ENCODE data around the gene KRT10. TPM values are rescaled to one million over a fixed set of nuclear protein-coding genes. Genes with fewer than 3 reads are reported as not detected.

KRT10 gene
- total RNA-seq, 3 donors from 2014 or later: 24.5 to 33.1 (median 26.4) TPM

DNA sequence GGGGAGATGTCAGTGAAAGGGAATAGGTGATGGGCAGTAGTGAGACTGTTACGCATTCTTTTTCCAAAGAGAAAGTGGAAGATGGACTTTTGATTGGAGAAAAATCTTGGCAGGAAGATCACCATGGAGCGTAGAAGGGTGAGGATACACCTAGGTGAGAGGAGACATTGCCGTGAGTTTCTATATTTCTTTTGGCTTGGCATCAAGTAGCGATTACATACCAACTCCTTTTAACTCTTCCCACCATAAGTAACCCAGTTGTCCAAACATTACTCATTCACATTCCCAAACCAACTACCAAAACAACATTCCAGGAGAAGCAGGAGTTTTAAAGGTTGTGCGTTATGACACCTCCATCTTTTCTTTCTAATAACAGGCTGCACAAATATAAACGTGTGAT, 11.9 kb downstream of the KRT10 start:
- ATAC-seq (no peak), DNase-seq (no peak)
- no peak overlapping the region for H3K4me3 ChIP-seq
- no peaks in the 10 kb centered on the region for H3K4me1 ChIP-seq (ENCODE audit: low read depth)
- TF ChIP-seq, protein P1, sequence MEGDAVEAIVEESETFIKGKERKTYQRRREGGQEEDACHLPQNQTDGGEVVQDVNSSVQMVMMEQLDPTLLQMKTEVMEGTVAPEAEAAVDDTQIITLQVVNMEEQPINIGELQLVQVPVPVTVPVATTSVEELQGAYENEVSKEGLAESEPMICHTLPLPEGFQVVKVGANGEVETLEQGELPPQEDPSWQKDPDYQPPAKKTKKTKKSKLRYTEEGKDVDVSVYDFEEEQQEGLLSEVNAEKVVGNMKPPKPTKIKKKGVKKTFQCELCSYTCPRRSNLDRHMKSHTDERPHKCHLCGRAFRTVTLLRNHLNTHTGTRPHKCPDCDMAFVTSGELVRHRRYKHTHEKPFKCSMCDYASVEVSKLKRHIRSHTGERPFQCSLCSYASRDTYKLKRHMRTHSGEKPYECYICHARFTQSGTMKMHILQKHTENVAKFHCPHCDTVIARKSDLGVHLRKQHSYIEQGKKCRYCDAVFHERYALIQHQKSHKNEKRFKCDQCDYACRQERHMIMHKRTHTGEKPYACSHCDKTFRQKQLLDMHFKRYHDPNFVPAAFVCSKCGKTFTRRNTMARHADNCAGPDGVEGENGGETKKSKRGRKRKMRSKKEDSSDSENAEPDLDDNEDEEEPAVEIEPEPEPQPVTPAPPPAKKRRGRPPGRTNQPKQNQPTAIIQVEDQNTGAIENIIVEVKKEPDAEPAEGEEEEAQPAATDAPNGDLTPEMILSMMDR (IDR thresholded peaks at IDR 0.05): no peak
- no peaks in the 10 kb centered on the region for H3K9me3 ChIP-seq
- H3K36me3 ChIP-seq (ENCODE audit: low read depth): no peaks in the 10 kb centered on the region
- intact Hi-C loops (cut with DNase I, micrococcal nuclease): no loop called here

DNA sequence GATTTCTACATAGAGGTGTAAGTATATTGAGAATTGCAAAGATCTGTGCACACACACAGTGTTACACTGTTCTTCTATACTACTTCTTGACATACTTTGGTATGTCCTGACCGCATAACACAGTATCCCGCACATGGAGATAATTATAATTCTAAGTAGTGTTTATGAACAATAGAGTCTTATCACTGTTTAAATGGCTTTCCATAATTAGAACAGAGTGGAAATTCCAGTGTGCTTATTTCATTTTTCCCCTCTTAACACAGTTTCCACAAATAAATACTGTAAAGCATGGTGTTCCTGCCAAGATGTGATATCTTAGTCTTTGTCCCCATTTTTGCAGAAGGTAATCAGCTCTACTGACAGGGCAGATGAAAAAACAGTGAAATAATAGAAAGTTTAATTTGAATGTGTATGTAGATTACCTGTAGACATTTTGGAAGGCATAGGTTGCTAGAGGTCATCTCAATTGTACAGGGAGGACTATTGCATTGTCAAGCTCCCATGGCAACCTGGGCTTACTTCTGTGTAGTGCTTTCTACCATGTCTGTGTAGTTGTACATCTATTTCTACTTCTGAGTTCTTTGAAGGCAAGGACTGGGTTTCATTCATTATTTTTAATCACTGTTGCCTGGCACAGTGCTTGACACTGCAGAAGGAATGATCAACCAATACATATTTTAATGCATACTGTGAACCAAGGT, 12.5 kb downstream of the KRT10 start:
- Histone ChIP-seq H3K9me3 (no peaks in the 10 kb centered on the region), H3K4me1 (ENCODE audit: low read depth) (no peaks in the 10 kb centered on the region), H3K4me3 (no peak overlapping the region), H3K36me3 (ENCODE audit: low read depth) (no peaks in the 10 kb centered on the region)
- intact Hi-C loops (cut with DNase I, micrococcal nuclease): no loop called here
- ATAC-seq (no peak), DNase-seq (no peak)
- TF ChIP-seq, protein P1 (IDR thresholded peaks at IDR 0.05): no peak

DNA sequence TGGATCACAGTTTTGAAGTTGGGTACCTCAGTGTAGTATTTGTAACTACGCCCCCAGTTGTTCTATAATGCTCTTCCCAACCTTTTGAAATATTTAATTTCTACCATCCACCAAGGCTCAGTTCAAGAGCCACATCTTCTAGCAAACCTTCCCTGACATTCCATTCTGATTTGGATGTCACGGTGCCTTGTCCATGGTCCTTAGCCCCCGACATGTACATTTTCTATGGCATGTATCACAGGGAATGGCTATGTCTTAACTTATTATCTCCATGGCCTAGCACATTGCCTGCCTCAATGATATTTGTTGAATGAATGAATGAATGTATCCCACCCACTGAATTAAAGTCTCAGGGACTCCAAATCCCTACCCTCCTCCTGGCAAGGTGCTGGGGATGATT, 16.3 kb downstream of the KRT10 start:
- intact Hi-C loops (cut with DNase I, micrococcal nuclease): no loop called here
- Histone ChIP-seq H3K36me3 (ENCODE audit: low read depth) (no peaks in the 10 kb centered on the region), H3K4me3 (no peak overlapping the region), H3K9me3 (no peaks in the 10 kb centered on the region), H3K4me1 (ENCODE audit: low read depth) (no peaks in the 10 kb centered on the region)
- ATAC-seq: no peak
- no peak for DNase-seq
- TF ChIP-seq, protein P1 (IDR thresholded peaks at IDR 0.05): no peak

DNA sequence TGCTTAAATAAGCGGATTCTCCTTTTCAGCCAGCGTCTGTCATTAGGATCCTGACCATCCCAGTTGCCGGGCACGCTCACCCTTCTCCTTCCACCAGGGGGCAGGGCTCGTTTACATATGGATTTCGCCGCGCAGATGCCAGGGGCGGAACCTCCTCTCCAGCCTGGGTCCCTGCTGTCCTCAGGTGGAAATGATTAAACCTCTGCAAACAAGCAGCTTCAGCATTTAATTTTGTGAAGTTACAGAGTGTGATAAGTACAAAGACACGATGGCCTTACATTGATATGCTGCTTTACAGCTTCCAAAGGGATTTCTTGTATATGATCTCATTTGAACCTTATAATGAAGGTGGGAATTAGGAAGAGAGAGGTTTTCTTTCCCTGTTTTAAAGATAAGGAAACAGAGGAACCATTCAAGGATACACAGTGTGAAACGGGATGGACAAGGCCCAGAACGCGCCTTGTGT, 18.8 kb downstream of the KRT10 start:
- no peaks in the 10 kb centered on the region for H3K4me1 ChIP-seq (ENCODE audit: low read depth)
- intact Hi-C loops (cut with DNase I, micrococcal nuclease): loop anchor here in 1 of 2 donors (5.0 kb wide), 1 partner anchor 864 kb away; no protein-coding TSS in a partner anchor
- ATAC-seq (peak; percentile 100), DNase-seq (peak; percentile 78 to 92 (median 86))
- TF ChIP-seq, protein P1 (IDR thresholded peaks at IDR 0.05): peak; percentile 65
- no peaks in the 10 kb centered on the region for H3K36me3 ChIP-seq (ENCODE audit: low read depth)
- H3K9me3 ChIP-seq: no peaks in the 10 kb centered on the region
- no peak overlapping the region for H3K4me3 ChIP-seq

DNA sequence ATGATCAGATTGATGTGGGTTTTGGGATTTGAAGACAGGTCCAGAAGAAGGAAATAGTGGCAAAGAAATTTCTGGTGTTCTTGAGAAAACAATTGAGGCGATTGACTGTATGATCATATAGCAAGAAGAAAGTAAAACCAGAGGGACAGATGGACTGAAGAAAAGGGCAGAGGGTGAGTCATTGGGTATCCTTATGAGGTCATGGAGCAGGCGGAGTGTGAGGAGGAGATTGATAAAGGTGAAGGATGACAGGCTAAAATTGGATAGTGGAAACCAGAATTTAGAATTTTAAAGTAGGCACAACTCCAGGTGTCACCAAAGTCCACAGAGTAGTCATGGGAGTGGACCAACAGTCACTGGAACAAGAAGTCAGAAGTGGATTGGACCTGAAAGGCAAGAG, 21.3 kb downstream of the KRT10 start:
- DNase-seq: no peak

More for the DNA sequence above, 21.3 kb downstream of the KRT10 start:
- Histone ChIP-seq H3K36me3 (ENCODE audit: low read depth) (no peaks in the 10 kb centered on the region), H3K4me1 (ENCODE audit: low read depth) (no peaks in the 10 kb centered on the region), H3K9me3 (no peaks in the 10 kb centered on the region), H3K4me3 (no peak overlapping the region)
- TF ChIP-seq, protein P1 (IDR thresholded peaks at IDR 0.05): no peak
- intact Hi-C loops (cut with DNase I, micrococcal nuclease): loop anchor here in 1 of 2 donors (5.0 kb wide), 1 partner anchor 866 kb away; no protein-coding TSS in a partner anchor
- no peak for ATAC-seq
